ENCODE measurements around the gene LSMEM2.

The LSMEM2 gene

DNA sequence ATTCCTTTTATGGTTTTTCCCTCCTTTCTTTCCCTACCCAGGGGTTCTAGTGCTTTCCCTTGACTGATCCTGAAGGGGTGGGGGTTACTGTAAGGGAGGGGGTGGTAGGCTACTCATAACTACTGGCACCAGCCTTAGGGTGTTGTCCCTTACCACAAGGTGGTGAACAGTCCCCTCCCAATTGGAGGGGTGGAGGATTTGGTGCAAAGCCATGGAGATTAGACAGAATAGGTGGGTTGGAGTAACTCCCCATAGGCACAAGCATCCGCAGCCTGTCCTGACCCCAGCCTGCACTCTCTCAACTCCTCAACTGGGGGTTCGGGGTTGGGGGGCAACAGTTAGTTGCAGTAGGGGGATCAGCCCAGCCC, 46.2 kb downstream of the LSMEM2 start:
- DNase-seq, result no peak

DNA sequence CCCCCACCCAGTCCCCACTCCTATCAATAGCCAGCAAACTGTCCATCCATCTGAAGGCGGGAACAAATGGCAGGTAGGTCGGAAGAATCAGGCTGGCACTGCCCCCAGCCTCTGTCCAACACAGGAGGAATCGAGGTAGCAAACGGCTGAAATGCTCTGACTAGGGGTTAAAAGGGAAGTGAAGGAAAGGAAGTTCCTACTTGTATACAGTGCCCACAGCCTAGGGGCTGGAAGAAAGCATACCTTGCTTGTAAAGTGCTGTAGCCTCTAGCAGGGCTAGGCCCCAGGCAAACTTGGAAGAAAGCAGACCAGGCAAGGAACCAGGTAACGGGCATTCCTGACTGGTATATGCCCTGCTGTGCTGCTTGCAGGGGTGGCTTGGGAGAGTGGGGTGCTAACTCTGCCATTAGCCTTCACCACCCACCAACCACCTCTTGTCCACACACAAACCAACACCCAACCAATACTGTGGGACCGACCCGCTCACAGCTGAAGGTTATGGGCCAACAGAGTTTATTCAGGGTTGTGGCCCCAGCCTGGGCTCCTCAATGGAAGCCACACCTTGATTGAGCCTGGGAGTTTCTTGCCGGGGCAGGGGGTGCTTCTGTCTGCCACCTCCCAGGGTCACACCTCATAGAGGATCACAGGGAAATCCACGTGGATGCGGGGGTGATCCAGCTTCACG, 46.8 kb downstream of the LSMEM2 start:
- DNase-seq, result no peak

GRCh38 chr3:50326182-50326541, 47.3 kb downstream of the LSMEM2 start:
- no peak for DNase-seq

GRCh38 chr3:50327129-50327528, 48.2 kb downstream of the LSMEM2 start:
- DNase-seq, result no peak

DNA sequence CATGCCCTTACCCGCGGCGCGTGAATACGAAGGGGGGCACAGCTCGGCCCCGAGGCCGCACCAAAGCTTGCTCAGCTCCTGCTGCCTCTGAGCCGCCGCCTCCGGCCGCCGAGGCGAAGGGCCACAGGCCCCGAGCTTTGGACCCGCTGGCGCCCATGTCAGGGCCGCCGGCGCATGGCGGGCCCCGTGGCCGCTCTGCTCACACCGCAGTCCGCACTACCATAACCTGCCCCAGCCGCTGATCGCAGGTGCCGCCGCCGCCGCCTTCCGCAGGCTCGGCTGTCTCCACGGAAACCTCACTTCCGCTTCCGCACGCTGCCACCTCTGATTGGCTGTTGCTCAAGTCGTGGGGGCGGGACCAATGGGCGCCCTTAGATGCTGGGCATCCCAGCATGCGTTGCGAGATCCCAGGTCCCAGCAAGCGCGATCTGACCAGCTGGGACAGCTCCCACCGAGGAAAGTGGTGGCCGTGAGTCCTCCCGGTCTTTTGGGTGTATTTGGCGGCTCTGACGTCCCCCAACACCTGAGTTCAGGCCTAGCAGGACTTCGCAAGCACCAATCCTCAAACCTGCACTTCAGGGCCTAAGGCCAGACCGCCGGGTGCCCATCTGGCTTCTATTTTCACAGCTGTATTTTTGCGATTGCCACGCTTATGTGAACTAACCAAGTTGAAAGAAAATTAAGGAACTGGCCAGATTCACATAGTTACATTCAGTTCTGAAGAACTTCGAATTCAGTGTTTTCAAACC, 49.2 kb downstream of the LSMEM2 start, which contains the start of gene TUSC2:
TSS of gene TUSC2 (minus strand) at position 281 of the 749 bp plus-strand sequence. CDS start at position 157, 124 bp downstream.
- DNase-seq, result peak; percentile 87

GRCh38 chr3:50330330-50330729, 51.4 kb downstream of the LSMEM2 start:
- DNase-seq, result no peak

GRCh38 chr3:50331364-50331907, 52.5 kb downstream of the LSMEM2 start:
- DNase-seq, result no peak

GRCh38 chr3:50333744-50334328, 54.9 kb downstream of the LSMEM2 start:
- no peak for DNase-seq

- DNase-seq, result no peak
These were observed 55.6 kb downstream of the LSMEM2 start for GRCh38 chr3:50334339-50335075.

- DNase-seq, result no peak
These were observed 57.7 kb downstream of the LSMEM2 start for GRCh38 chr3:50336452-50337174.

GRCh38 chr3:50337175-50337861, 58.4 kb downstream of the LSMEM2 start:
- DNase-seq, result peak; percentile 88

All from NCI-H2171 (cell line).